ENCODE results near the gene MICOS13. TPM values are rescaled to one million over a fixed set of nuclear protein-coding genes. Genes with fewer than 3 reads are reported as not detected.

MICOS13 gene
- total RNA-seq, 2 donors from 2014 or later: 16.9 to 43.7 TPM

DNA sequence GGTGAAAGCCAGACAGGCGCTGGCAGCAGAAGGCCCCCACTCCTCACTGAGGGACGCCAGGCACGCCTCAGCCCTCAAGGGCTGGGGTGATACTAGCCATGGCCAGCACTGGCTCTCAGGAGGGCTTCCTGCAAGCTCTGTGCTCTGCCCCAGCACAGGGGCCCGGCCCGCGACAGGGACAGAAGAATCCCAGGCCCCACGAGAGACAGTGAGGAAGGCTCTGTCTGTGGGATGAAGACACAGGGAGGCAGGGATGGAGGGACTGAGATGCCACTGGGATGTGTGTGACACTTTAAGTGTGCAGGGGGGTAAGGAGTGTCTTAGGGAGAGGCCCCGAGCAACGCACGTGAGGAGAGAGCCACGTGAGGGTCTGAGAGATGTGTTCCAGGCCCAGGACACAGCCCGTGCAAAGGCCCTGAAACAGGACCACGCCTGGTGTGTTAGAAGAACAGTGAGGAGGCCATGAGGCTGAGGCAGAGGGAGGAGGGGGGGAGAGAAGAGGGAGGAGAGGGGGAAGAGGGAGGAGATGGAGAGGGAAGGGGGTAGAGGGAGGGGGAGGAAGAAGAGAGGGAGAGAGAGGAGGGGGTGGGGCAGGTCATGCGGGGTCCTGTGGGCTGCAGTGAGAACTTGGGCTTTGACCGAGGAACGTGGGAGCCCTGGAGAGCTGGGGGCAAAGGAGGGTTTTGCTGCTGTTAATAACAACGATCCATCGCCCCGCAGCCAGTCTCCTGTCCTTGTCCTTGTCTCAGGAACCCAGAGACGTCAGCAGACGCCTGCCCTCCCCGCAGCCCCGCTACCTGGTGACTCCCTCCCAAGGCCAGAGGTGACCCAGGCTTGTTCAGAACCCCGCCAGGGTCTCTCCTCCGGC is 16.9 kb upstream of the MICOS13 start:
- Histone ChIP-seq H3K27ac (no peak overlapping the region), H3K9me3 (no peaks in the 10 kb centered on the region), H3K4me3 (no peak overlapping the region), H3K27me3 (replicated peaks; ENCODE audit: insufficient read depth) (no peaks in the 10 kb centered on the region), H3K36me3 (peaks cover 56% of the 10 kb centered on the region), H3K4me1 (ENCODE audit: control insufficient read depth in 1 of 2, low read depth in 2 of 2) (no peaks in the 10 kb centered on the region)
- ATAC-seq (ENCODE audit: insufficient number of reproducible peaks, low FRiP score, low read depth) (no peak), DNase-seq (ENCODE audit: low spot score) (no peak)
- TF ChIP-seq, protein P1, sequence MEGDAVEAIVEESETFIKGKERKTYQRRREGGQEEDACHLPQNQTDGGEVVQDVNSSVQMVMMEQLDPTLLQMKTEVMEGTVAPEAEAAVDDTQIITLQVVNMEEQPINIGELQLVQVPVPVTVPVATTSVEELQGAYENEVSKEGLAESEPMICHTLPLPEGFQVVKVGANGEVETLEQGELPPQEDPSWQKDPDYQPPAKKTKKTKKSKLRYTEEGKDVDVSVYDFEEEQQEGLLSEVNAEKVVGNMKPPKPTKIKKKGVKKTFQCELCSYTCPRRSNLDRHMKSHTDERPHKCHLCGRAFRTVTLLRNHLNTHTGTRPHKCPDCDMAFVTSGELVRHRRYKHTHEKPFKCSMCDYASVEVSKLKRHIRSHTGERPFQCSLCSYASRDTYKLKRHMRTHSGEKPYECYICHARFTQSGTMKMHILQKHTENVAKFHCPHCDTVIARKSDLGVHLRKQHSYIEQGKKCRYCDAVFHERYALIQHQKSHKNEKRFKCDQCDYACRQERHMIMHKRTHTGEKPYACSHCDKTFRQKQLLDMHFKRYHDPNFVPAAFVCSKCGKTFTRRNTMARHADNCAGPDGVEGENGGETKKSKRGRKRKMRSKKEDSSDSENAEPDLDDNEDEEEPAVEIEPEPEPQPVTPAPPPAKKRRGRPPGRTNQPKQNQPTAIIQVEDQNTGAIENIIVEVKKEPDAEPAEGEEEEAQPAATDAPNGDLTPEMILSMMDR (IDR thresholded peaks at IDR 0.05): no peak

DNA sequence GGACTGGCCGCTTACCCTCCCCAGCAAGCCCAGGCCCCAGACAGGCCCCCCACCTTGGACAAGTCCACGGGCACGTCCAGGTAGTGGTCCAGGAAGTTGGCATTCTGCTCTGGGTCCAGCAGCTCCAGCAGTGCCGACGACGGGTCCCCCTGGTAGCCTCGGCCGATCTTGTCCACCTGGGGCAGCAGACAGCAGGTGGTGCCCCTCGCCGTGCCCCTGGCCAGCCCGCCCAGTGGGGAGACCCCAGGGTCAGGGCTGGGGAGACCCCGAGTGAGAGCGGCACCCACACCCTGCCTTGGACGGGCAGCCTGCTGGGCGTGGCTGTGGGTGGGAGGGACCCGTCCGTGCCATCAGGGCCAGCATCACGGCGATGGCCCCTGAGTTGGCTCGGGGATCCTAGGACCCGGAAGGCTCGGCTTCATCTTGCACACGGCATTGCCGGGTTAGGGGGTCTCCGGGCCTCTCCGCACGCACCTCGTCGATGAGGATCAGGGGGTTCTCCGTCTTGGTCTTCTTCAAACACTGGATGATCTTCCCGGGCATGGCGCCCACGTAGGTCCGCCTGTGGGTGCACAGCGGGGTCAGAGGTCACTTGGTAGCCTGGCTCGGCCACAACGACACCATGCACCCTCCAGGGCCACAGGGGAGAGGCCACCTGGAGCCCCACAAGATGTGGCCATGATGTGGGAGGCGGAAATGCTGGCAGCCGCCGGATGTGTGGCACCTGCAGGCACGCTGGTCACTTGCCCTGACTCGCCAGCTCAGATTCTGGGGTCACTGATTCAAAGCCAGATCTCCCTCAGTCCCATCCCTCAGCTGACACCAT is 16.1 kb upstream of the MICOS13 start:
- DNase-seq (ENCODE audit: low spot score): no peak
- TF ChIP-seq, protein P1 (IDR thresholded peaks at IDR 0.05): no peak
- ATAC-seq (ENCODE audit: insufficient number of reproducible peaks, low FRiP score, low read depth): no peak
- Histone ChIP-seq H3K4me3 (no peak overlapping the region), H3K36me3 (peaks cover 61% of the 10 kb centered on the region), H3K9me3 (no peaks in the 10 kb centered on the region), H3K27me3 (replicated peaks; ENCODE audit: insufficient read depth) (no peaks in the 10 kb centered on the region), H3K4me1 (ENCODE audit: control insufficient read depth in 1 of 2, low read depth in 2 of 2) (peaks cover 0 to 8% of the 10 kb centered on the region in 2 donors), H3K27ac (no peak overlapping the region)

DNA sequence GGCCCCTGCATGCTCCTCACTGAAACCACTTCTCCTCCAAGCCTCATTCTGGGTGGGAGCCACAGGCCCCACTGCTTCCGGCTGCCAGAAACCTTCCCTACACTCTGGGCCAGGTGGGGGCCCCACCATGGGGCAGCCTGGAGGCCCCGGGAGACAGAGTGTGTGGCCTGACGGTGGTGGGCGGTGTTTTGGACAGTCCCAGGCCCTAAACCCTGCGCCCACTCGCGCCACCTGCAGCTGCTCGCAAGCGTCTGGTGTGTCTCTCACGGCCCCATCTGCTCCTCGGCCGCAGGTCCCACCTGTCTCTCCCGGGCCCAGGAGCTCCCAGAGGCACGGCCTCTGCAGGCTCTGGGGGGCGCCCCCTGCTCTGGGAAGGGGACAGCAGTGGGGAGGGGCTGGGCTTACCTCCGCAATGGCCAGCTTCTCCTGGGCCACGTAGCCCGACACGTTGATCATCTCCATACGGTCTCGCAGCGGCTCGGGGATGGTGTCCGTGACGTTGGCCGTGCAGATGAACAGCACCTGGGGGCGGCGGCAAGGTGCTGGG is 15.4 kb upstream of the MICOS13 start:
- Histone ChIP-seq H3K4me3 (no peak overlapping the region), H3K4me1 (ENCODE audit: control insufficient read depth in 1 of 2, low read depth in 2 of 2) (peaks cover 0 to 15% of the 10 kb centered on the region in 2 donors), H3K27me3 (replicated peaks; ENCODE audit: insufficient read depth) (no peaks in the 10 kb centered on the region), H3K9me3 (no peaks in the 10 kb centered on the region), H3K36me3 (peaks cover 61% of the 10 kb centered on the region), H3K27ac (no peak overlapping the region)
- TF ChIP-seq, protein P1 (IDR thresholded peaks at IDR 0.05): no peak
- ATAC-seq (ENCODE audit: insufficient number of reproducible peaks, low FRiP score, low read depth) (no peak), DNase-seq (ENCODE audit: low spot score) (no peak)

DNA sequence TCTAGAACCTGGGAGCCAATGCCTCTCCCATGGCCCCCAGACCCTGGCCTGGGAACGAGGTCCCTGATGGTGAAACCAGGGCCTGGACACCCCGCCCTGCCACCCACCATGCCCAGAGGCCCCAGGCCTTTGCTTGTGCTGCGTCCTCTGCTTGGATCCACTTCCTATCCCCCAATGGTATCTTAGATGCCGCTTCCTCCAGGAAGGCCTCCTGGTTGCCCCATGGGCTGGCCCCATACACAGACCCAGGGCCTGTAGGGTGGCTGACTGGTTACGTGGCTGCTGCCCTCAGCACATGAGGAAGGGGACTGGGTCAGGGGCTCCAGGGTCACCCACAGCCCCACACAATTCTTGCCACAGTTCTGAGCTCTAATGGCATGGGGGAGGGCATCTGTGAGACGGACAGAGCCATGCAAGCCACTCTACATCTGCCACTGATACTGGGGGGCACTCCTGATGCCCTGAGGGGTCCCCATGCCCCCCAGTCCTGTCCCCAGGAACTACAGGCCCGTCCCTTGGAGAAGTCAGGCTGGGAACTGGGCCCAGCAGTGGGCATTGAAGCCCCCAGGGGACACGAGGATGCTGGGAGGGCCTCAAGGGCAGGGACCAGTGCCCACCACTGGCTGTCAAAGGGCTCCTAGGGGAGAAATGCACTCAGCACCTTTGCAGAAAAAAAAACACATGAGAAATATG is 14.8 kb upstream of the MICOS13 start:
- Histone ChIP-seq H3K27ac (no peak overlapping the region), H3K4me1 (ENCODE audit: control insufficient read depth in 1 of 2, low read depth in 2 of 2) (peaks cover 0 to 18% of the 10 kb centered on the region in 2 donors), H3K4me3 (no peak overlapping the region), H3K36me3 (peaks cover 61% of the 10 kb centered on the region), H3K9me3 (no peaks in the 10 kb centered on the region), H3K27me3 (replicated peaks; ENCODE audit: insufficient read depth) (no peaks in the 10 kb centered on the region)
- DNase-seq (ENCODE audit: low spot score) (no peak), ATAC-seq (ENCODE audit: insufficient number of reproducible peaks, low FRiP score, low read depth) (no peak)
- TF ChIP-seq, protein P1 (IDR thresholded peaks at IDR 0.05): no peak
